HG03521 (cell line): ENCODE results near the gene STARD13.

Source experiments
- ATAC-seq: cut with Tn5 transposase; IDR thresholded peaks from one replicate; pipeline ENCODE4 v1.9.1; 2021; ENCODE audit warnings: mild to moderate bottlenecking, moderate library complexity; ENCODE audit not compliant: unreplicated experiment

The STARD13 gene

GRCh38 chr13:33204130-33204927 is 81.2 kb downstream of the STARD13 start:
- ATAC-seq = no peak

GRCh38 chr13:33202644-33203169 is 82.8 kb downstream of the STARD13 start:
- no peak for ATAC-seq

GRCh38 chr13:33201659-33202058 is 83.9 kb downstream of the STARD13 start:
- no peak for ATAC-seq

- ATAC-seq = no peak
Observed at GRCh38 chr13:33199289-33199850, 86.2 kb downstream of the STARD13 start.

DNA sequence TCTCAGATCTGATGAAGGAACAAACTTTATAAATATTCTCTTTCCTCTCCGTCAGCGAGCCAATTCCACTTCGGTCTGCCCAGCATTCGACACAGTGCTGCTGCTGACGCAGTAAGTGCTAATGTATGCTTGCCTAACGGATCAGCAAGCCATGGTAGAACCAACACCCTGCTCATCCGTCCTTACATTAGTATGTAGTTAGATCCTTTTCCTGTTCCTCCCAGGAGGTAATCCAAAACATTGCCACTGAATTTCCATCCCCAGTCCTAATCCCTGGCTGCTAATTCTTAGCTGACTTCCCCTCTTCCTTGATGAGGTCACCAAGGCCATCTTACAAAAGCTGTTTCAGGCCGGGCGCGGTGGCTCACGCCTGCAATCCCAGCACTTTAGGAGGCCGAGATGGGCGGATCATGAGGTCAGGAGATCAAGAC is 88.0 kb downstream of the STARD13 start:
- no peak for ATAC-seq

DNA sequence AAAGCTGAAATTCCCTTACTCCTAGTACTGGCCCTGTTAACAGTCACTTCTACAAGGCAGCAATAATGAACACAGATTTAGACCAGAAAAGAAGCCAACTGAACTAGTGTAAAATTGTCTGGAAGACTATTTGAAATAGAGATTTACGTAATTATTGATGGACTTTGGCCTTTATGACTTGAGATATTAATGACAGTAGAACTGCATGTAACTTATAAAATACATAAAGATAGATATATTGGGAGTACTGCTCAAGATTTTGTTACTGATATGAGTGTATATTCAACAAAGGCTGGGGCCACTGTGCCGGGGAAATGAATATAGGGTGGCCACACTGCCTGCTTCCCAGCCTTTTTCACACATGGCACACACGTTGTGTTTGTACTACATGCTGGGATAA is 88.8 kb downstream of the STARD13 start:
- no peak for ATAC-seq

DNA sequence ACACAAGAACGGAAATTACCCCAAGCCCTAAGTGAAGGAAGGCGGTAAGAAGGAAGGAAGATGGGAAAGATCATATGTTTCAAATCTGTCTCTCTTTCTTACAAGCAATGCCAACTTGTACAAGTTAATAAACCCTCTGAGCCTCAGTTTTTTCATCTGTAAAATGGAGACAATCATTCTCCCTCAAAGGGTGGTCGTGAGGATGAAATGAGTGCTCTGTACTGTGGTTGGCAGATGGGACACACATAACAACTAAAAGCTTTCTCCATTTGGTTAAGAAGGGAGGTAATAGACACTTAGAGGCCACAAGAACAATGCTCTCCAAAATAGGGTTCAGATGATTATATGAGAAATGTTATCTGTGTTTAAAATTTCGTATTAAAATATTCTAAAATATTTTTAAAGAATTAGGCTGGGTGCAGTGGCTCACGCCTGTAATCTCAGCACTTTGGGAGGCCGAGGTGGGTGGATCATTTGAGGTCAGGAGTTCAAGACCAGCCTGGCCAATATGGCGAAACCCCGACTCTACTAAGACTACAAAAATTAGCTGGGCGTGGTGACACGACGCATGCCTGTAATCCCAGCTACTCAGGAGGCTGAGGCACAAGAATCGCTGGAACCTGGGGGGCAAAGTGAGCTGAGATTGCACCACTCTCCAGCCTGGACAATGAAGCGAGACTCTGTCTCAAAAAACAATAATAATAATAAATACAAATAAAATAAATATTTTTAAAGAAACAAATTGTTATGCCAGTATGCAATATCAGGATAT is 89.7 kb downstream of the STARD13 start:
- ATAC-seq = no peak

DNA sequence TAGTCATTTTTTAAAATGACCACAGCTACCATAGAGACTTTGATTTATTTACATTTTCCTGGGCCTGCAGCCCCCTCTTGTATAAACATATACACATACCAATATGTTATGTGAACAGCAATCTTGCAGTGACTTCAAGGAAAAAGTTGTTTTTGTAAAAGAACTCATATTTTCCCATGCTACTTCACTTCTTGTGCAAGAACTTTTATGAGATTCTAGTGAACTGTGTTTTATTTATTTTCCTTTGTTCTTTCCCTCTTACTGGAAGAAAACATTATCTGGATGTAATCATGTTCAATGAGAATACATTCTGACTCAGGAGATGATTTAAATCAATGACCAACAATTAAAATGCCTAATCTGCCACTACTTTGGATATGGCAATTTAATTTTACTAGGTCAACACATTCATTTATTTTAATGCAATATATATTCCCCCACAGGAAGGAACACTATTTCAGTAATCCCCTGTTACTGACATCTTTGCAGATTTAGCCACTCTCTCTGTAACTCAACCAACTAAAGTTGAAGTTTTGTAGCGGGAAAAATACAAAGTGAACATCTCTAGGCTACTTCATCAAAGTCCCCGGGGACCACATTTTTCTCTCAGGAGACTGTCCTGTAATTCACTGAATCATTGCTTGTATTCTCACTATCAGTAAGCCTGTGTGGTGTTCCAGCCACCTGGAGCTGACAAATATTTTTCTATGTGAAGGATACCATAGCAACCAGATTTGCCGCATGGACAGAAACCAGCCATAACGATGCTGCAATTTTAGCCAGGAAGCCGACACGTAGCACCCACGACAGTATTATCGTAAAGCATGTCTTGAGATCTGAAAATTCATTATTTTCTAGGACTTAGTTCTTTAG is 90.5 kb downstream of the STARD13 start:
- peak; percentile 82 for ATAC-seq

- no peak for ATAC-seq
Observed at GRCh38 chr13:33193428-33193974, 92.1 kb downstream of the STARD13 start.

DNA sequence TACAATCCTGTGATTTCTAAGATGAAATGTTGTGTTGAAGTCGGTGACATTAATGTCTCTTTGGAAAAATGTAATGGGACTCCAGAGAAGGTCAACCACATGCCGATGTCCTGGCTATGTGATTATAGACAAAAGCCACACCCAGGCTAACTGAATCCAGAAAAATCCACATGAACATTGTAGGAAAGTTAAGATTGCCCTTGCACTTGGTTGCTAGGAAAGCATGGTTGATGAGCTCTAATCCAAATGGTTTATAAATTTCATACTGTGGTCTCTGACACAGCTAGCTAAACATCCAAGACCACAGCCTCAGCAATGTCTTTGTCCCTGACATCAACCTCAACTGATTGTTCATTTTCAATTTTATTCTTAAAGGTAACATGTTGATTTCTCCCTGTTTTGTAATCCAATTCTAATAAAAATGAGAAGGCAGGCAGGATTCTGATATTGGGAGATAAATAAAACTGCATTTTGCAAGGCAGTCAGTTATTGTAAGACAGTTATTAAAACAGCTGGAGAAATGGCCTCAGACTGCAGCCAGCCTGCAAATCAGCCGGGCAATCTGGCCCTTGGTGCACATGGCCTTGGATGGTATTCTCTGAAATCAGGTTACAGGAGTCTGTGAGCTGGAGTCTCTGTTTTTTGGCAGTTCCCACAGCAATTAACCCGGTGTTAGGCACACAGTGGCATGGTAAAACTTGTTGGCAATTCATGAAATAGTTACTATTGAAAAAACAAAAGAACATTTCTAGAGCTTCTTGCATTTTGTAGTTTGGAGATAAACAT is 93.9 kb downstream of the STARD13 start:
- ATAC-seq = no peak

DNA sequence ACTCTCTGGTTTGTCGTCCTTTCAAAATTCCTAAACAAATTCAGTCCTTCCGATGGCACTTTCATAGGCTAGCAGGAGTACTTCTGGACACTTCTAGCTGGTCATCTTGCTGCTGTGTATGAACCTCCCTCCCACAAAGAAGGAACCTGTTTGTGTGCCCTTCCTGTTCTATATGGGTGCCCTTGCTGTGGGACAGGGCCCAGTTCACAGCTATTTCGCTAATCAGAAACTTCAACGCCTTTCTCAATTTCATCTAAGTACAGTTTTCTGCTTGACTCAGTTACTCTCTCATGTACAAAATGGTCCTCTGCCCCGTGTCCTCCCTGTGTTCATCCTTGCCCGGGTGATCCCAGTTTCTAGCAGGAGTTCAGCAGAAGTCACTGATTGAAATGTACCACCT is 96.1 kb downstream of the STARD13 start:
- ATAC-seq = no peak

DNA sequence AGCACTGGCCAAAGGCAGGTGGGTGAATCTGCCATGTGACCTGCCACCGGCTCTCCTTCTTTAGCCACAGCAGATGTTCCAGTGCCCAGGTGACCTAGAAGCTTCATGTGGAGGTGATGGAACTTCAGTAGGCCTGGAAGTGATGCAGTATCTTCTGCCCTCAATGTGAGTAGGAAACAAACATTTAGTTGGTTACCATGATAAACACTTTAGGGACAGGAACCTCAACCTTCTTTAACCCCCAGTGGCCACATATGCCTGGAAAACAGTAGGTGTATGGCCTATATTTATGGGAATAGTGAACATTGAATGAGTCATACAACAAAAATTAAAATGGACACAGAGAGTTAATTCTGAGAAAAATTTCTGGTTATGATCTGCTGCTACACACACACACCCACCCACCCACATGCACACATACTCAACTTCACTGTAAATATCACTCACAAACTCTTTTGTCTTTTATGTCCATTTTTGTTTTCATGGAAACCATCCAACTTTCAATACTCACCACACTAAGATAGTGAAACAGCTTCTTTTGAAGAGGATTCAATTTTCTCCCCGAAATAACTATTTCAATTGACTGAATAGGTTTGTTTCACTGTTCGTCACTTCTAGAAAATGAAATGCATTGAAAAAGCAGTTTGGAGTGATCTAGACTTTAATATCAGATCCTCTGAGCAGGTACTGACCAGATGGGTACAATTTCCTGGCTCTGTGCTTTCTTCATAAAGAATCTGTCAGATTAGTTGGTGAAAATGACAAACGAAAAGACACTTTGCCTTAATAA is 97.3 kb downstream of the STARD13 start:
- ATAC-seq = peak; percentile 62

DNA sequence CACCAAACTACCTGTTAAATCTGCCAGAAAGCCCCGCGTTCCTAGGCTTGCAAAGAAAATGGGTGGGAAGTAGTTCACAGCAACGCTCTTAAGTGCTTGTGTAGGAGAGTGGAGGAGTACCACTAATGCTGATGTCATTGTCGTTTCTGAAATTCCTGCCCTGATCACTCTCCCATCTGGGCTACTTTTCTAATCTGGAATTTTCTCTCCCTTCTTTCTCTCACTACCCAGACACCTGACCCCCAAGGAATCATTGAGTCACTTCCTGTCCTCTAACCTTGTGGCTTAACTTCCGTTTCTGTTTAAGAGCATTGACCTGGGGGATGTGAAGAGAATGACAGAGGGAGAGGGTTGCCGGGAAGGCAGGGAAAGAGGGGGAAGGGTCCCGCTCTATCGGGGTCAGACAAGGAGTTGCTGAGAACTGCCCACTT is 98.7 kb downstream of the STARD13 start:
- no peak for ATAC-seq

DNA sequence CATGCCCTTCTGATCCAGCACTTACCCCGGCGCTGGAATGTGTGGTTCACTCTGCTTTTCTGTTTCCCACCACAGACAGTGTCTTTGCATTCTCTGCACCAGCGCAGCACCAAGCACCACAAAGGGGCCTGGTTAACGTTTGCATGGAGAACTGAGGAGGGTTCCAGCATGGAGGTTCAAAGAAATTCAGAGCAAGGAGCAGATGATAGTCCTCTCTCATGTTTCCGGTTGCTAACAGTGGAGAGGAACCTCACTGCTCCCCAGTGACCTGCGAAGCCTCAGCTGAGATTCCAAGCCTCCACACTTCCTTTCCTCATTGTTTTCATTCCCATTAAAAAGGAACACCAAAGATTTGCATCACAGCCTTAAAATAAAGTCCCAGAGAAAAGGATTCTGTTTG is 99.7 kb downstream of the STARD13 start:
- no peak for ATAC-seq

DNA sequence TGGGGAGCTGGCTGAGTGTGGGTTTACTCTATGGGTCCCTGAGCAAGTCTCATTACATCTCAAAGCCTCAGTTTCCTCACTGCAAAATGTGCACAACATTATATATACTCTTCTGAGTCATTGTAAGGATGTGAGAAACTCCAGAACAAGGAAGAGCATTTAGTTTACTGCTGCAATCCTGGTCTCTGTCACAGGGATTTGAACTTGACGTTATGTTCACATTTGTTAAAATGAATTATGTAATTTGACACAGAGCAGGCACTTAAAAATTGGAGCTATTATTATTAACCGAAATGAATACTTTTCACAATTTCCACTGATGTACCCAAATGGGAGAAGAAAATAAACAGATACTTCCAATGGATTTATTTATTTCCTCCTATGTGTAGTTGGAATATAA is 101.0 kb downstream of the STARD13 start:
- no peak for ATAC-seq

- no peak for ATAC-seq
Observed at GRCh38 chr13:33184112-33184490, 101.5 kb downstream of the STARD13 start.

GRCh38 chr13:33183431-33184111 is 102.0 kb downstream of the STARD13 start:
- ATAC-seq = no peak

GRCh38 chr13:33182729-33183128 is 102.8 kb downstream of the STARD13 start:
- no peak for ATAC-seq
